Peyer's patch (tissue), 4 donors: Measurements from ENCODE around the gene ARHGAP27. TPM values are rescaled to one million over a fixed set of nuclear protein-coding genes. Genes with fewer than 3 reads are reported as not detected.
"Not testable (repeated sequence)": the region's sequence is repeated elsewhere in the genome, so short reads cannot be mapped to it uniquely, and the experiment has no call there.

Experiments used
- DNase-seq, 3 donors: peaks; one replicate each; pipeline ENCODE4 v3.0.0-alpha.2; 2017 to 2019
- H3K27ac ChIP-seq, 4 donors: fragments of 200-600 bp; sonication (generic); one replicate each; pipeline ENCODE4 v1.5.1; 2016 to 2019
- H3K27me3 ChIP-seq, 2 donors: fragments of 200-600 bp; sonication (generic); one replicate each; pipeline ENCODE4 v1.5.1; 2019
- H3K36me3 ChIP-seq, 3 donors: fragments of 200-600 bp; sonication (generic); one replicate each; pipeline ENCODE4 v1.5.1; 2016 to 2019
- H3K4me1 ChIP-seq, 4 donors: fragments of 200-600 bp; sonication (generic); one replicate each; pipeline ENCODE4 v1.5.1; 2016 to 2019
- H3K4me3 ChIP-seq, 4 donors: fragments of 200-600 bp; sonication (generic); 1 replicate in 3 of 4; 2 replicates in 1 of 4; pipeline ENCODE4 v1.5.1; 2016 to 2019; ENCODE audit warnings: mild to moderate bottlenecking in 1 of 4
- H3K9me3 ChIP-seq, 4 donors: fragments of 200-600 bp; sonication (generic); one replicate each; pipeline ENCODE4 v1.5.1; 2016 to 2019; ENCODE audit warnings: mild to moderate bottlenecking in 1 of 4
- CTCF ChIP-seq, 6 experiments: fragments of 450-650 bp in 4 of 6; fragments of 200-600 bp in 2 of 6; sonication (generic) in 1 of 6; IDR thresholded peaks; one replicate each; pipeline ENCODE4 v1.5.1; 2017 to 2019; ENCODE audit warnings: antibody characterized with exemption in 6 of 6, mild to moderate bottlenecking in 3 of 6, moderate library complexity in 1 of 6
- POLR2A ChIP-seq, 2 donors: fragments of 450-650 bp; IDR thresholded peaks; one replicate each; pipeline ENCODE4 v1.5.1; 2017; ENCODE audit warnings: antibody characterized with exemption in 2 of 2, mild to moderate bottlenecking in 2 of 2, moderate library complexity in 2 of 2
- total RNA-seq, 4 donors: library from RNA; depleted of rRNA; stranded (reverse); fragments of >200 nt; gene quantifications; one replicate each; pipeline ENCODE4 v1.1.0, GENCODE V29; 2016

The ARHGAP27 gene
- total RNA-seq, 4 donors from 2014 or later: 112 to 385 (median 258) TPM

- H3K4me1 ChIP-seq, H3K4me3 ChIP-seq, DNase-seq, H3K27me3 ChIP-seq, H3K27ac ChIP-seq, H3K9me3 ChIP-seq: not testable (repeated sequence)
- H3K36me3 ChIP-seq: peaks cover 0 to 38% (median 0%) of the 10 kb centered on the region in 3 donors
Measured at GRCh38 chr17:45452329-45453224, 19.9 kb upstream of the ARHGAP27 start.

GRCh38 chr17:45451660-45452059 is 19.0 kb upstream of the ARHGAP27 start:
- H3K36me3 ChIP-seq: peaks cover 0 to 38% (median 0%) of the 10 kb centered on the region in 3 donors
- not testable (repeated sequence) for H3K27me3 ChIP-seq, H3K9me3 ChIP-seq

GRCh38 chr17:45451131-45451530 is 18.5 kb upstream of the ARHGAP27 start:
- H3K4me3 ChIP-seq: no peak overlapping the region
- H3K9me3 ChIP-seq: no peaks in the 10 kb centered on the region
- no peaks in the 10 kb centered on the region for H3K27me3 ChIP-seq
- no peak for DNase-seq
- no peak overlapping the region for H3K27ac ChIP-seq
- H3K4me1 ChIP-seq: peaks cover 0 to 7% (median 0%) of the 10 kb centered on the region in 4 donors
- TF ChIP-seq POLR2A (IDR thresholded peaks at IDR 0.05): no peak
- no peak for TF ChIP-seq CTCF (IDR thresholded peaks at IDR 0.05)
- H3K36me3 ChIP-seq: peaks cover 0 to 33% (median 0%) of the 10 kb centered on the region in 3 donors

More at GRCh38 chr17:45451660-45452059, 19.0 kb upstream of the ARHGAP27 start:
- H3K27ac ChIP-seq, H3K4me3 ChIP-seq, H3K4me1 ChIP-seq: not testable (repeated sequence)
- DNase-seq: peak in 1 of 3 donors; percentile 55

GRCh38 chr17:45449708-45450329 is 17.1 kb upstream of the ARHGAP27 start:
- H3K4me1 ChIP-seq, H3K27ac ChIP-seq: not testable (repeated sequence)
- peaks cover 0 to 38% (median 0%) of the 10 kb centered on the region in 3 donors for H3K36me3 ChIP-seq

GRCh38 chr17:45449260-45449659 is 16.6 kb upstream of the ARHGAP27 start:
- peaks cover 0 to 38% (median 0%) of the 10 kb centered on the region in 3 donors for H3K36me3 ChIP-seq
- H3K9me3 ChIP-seq, H3K27ac ChIP-seq, H3K27me3 ChIP-seq, H3K4me3 ChIP-seq, H3K4me1 ChIP-seq: not testable (repeated sequence)
- DNase-seq: peak in 1 of 3 donors; percentile 19

More at GRCh38 chr17:45449708-45450329, 17.1 kb upstream of the ARHGAP27 start:
- H3K4me3 ChIP-seq, H3K27me3 ChIP-seq, H3K9me3 ChIP-seq: not testable (repeated sequence)
- peak in 1 of 3 donors; percentile 30 for DNase-seq

GRCh38 chr17:45448483-45448882 is 15.8 kb upstream of the ARHGAP27 start:
- not testable (repeated sequence) for H3K4me1 ChIP-seq, H3K4me3 ChIP-seq, DNase-seq, H3K27ac ChIP-seq, H3K27me3 ChIP-seq, H3K9me3 ChIP-seq
- H3K36me3 ChIP-seq: peaks cover 0 to 33% (median 0%) of the 10 kb centered on the region in 3 donors

- H3K27ac ChIP-seq: peak overlapping the region in 1 of 4 donors; percentile 30
- not testable (repeated sequence) for H3K9me3 ChIP-seq
Measured at GRCh38 chr17:45448066-45448465, 15.4 kb upstream of the ARHGAP27 start.

GRCh38 chr17:45447650-45448049 is 15.0 kb upstream of the ARHGAP27 start:
- H3K36me3 ChIP-seq: peaks cover 0 to 27% (median 0%) of the 10 kb centered on the region in 3 donors
- not testable (repeated sequence) for H3K9me3 ChIP-seq, H3K4me1 ChIP-seq, H3K27me3 ChIP-seq, H3K4me3 ChIP-seq
- peak overlapping the region in 2 of 4 donors; percentile 31 to 49 for H3K27ac ChIP-seq
- peak in 1 of 3 donors; percentile 38 for DNase-seq

More at GRCh38 chr17:45448066-45448465, 15.4 kb upstream of the ARHGAP27 start:
- H3K4me3 ChIP-seq, H3K4me1 ChIP-seq, H3K27me3 ChIP-seq: not testable (repeated sequence)
- H3K36me3 ChIP-seq: peaks cover 0 to 31% (median 0%) of the 10 kb centered on the region in 3 donors
- DNase-seq: peak in 1 of 3 donors; percentile 36

- H3K4me3 ChIP-seq, H3K27me3 ChIP-seq, H3K4me1 ChIP-seq, H3K9me3 ChIP-seq: not testable (repeated sequence)
- Histone ChIP-seq H3K27ac (peak overlapping the region in 2 of 4 donors; percentile 31 to 49), H3K36me3 (peaks cover 0 to 27% (median 0%) of the 10 kb centered on the region in 3 donors)
- peak in 1 of 3 donors; percentile 42 for DNase-seq
Measured at GRCh38 chr17:45446872-45447625, 14.4 kb upstream of the ARHGAP27 start.

- Histone ChIP-seq H3K27ac (peak overlapping the region in 1 of 4 donors; percentile 34), H3K36me3 (peaks cover 0 to 25% (median 0%) of the 10 kb centered on the region in 3 donors)
- not testable (repeated sequence) for H3K4me1 ChIP-seq, H3K9me3 ChIP-seq, H3K4me3 ChIP-seq, H3K27me3 ChIP-seq
- peak in 1 of 3 donors; percentile 30 for DNase-seq
Measured at GRCh38 chr17:45445901-45446743, 13.5 kb upstream of the ARHGAP27 start.

GRCh38 chr17:45444856-45445820 is 12.5 kb upstream of the ARHGAP27 start:
- peak in 1 of 3 donors; percentile 32 for DNase-seq
- not testable (repeated sequence) for H3K27me3 ChIP-seq, H3K9me3 ChIP-seq, H3K4me3 ChIP-seq, H3K4me1 ChIP-seq
- peaks cover 0 to 20% (median 0%) of the 10 kb centered on the region in 3 donors for H3K36me3 ChIP-seq
- H3K27ac ChIP-seq: peak overlapping the region in 1 of 4 donors; percentile 34
